Endothelial cell of umbilical vein (primary cell): ENCODE results near the gene SPOP. TPM values are rescaled to one million over a fixed set of nuclear protein-coding genes. Genes with fewer than 3 reads are reported as not detected.

Experiments
- BruUV-seq: library from RNA; stranded (reverse); fragments of 400-500 nt; replicated peaks from 2 replicates; lab custom pipeline; 2021; lab: Mats Ljungman, UMichigan
- CTCF ChIA-PET: fragments of 300-600, 350-600 bp; sonication (Branson Sonifier 250); formaldehyde crosslinking; loops from one replicate; lab custom pipeline; 2021; ENCODE audit warnings: antibody characterized with exemption, inconsistent platforms; lab: Charles Lee
- POLR2A ChIA-PET: fragments of 300-600, 350-600 bp; sonication (Branson Sonifier 250); formaldehyde crosslinking; loops from one replicate; lab custom pipeline; 2021; ENCODE audit warnings: antibody characterized with exemption, inconsistent platforms; lab: Charles Lee
- DNase-seq: peaks from one replicate; pipeline ENCODE4 v3.0.0-alpha.2; 2011; ENCODE audit warnings: low read depth, low spot score
- FAIRE-seq: peaks from 2 replicates; lab custom pipeline; 2011; peaks lifted over from hg19 to GRCh38; lab: Jason Lieb, UNC
- H2AFZ ChIP-seq: 2 replicates; pipeline ENCODE4 v1.6.0; 2012; ENCODE audit warnings: low read depth, low read length, control low read depth, inconsistent platforms
- H3K27ac ChIP-seq: 2 replicates; pipeline ENCODE4 v1.5.1; 2011; ENCODE audit warnings: low read depth, mild to moderate bottlenecking, control low read depth, low read length, moderate library complexity; ENCODE audit not compliant: insufficient read depth
- H3K27me3 ChIP-seq, 2 experiments: 2 replicates each; pipeline versions ENCODE4 v1.6.0 to v1.6.1; 2011; ENCODE audit warnings: low read length in 2 of 2, mixed read lengths in 1 of 2; ENCODE audit not compliant: control insufficient read depth in 2 of 2, insufficient read depth in 2 of 2
- H3K36me3 ChIP-seq, 2 experiments: 2 replicates in 1 of 2; 3 replicates in 1 of 2; pipeline ENCODE4 v1.5.1; 2011; ENCODE audit warnings: low read length in 2 of 2, mild to moderate bottlenecking in 1 of 2, moderate library complexity in 1 of 2; ENCODE audit not compliant: control insufficient read depth in 2 of 2, insufficient read depth in 2 of 2; ENCODE audit errors: extremely low read depth in 1 of 2
- H3K4me1 ChIP-seq: 3 replicates; pipeline ENCODE4 v1.5.1; 2011; ENCODE audit warnings: mild to moderate bottlenecking, low read length; ENCODE audit not compliant: control insufficient read depth, insufficient read depth; ENCODE audit errors: extremely low read depth
- H3K4me2 ChIP-seq: 2 replicates; pipeline ENCODE4 v1.6.1; 2011; ENCODE audit warnings: low read length, control low read depth, mixed read lengths; ENCODE audit not compliant: insufficient read depth
- H3K4me3 ChIP-seq, 3 experiments: fragments of 200-600 bp in 1 of 3; sonication (generic), shearing (Covaris generic) in 1 of 3; replicated peaks in 1 of 3; 2 replicates each; pipeline ENCODE4 v1.5.1; 2011 to 2016; ENCODE audit warnings: control low read depth in 3 of 3, low read length in 3 of 3, mild to moderate bottlenecking in 2 of 3, inconsistent platforms in 1 of 3, low read depth in 1 of 3, moderate library complexity in 1 of 3; ENCODE audit not compliant: insufficient read depth in 1 of 3
- H3K79me2 ChIP-seq: 2 replicates; pipeline ENCODE4 v1.6.0; 2012; ENCODE audit warnings: low read length, inconsistent platforms; ENCODE audit not compliant: control insufficient read depth, insufficient read depth
- H3K9ac ChIP-seq: replicated peaks from 2 replicates; pipeline ENCODE3; 2011; ENCODE audit warnings: low read length, control low read depth; ENCODE audit not compliant: insufficient read depth; ENCODE audit errors: extremely low read depth
- H3K9me1 ChIP-seq: replicated peaks from 3 replicates; pipeline ENCODE4 v1.6.0; 2011; ENCODE audit warnings: mild to moderate bottlenecking, low read length; ENCODE audit not compliant: control insufficient read depth, insufficient read depth; ENCODE audit errors: extremely low read depth
- H3K9me3 ChIP-seq: replicated peaks from 2 replicates; pipeline ENCODE4 v1.5.1; 2012; ENCODE audit warnings: low read length, inconsistent platforms; ENCODE audit not compliant: control insufficient read depth, insufficient read depth
- H4K20me1 ChIP-seq: replicated peaks from 2 replicates; pipeline ENCODE3; 2011; ENCODE audit warnings: mild to moderate bottlenecking, low read length; ENCODE audit not compliant: control insufficient read depth, insufficient read depth; ENCODE audit errors: extremely low read depth
- EZH2 ChIP-seq: IDR thresholded peaks from 2 replicates; pipeline ENCODE4 v1.6.1; 2012; ENCODE audit warnings: borderline replicate concordance, low read depth, mild to moderate bottlenecking, moderate library complexity, low read length, inconsistent platforms; ENCODE audit not compliant: severe bottlenecking
- FOS ChIP-seq: IDR thresholded peaks from 2 replicates; pipeline ENCODE4 v1.6.1; 2011; ENCODE audit warnings: mild to moderate bottlenecking, low read length, moderate library complexity, borderline replicate concordance; ENCODE audit not compliant: insufficient read depth
- GATA2 ChIP-seq: IDR thresholded peaks from 2 replicates; pipeline ENCODE4 v1.7.0; 2011; ENCODE audit warnings: low read depth, mild to moderate bottlenecking, moderate library complexity, mixed read lengths, low read length; ENCODE audit not compliant: insufficient read length, insufficient read depth
- JUN ChIP-seq: IDR thresholded peaks from 2 replicates; pipeline ENCODE4 v1.6.1; 2011; ENCODE audit warnings: borderline replicate concordance, low read depth; ENCODE audit not compliant: insufficient read length, insufficient read depth
- MYC ChIP-seq: IDR thresholded peaks from one replicate; pipeline ENCODE4 v1.6.1; 2011; ENCODE audit warnings: mild to moderate bottlenecking, low read depth, low read length
- POLR2A ChIP-seq: IDR thresholded peaks from 2 replicates; pipeline ENCODE4 v1.6.1; 2012; ENCODE audit warnings: low read depth, mild to moderate bottlenecking, control low read depth, low read length
- POLR2AphosphoS5 ChIP-seq: IDR thresholded peaks from 2 replicates; pipeline ENCODE4 v1.6.1; 2012; ENCODE audit warnings: low read depth, mild to moderate bottlenecking, control low read depth, low read length, moderate library complexity; ENCODE audit not compliant: insufficient read depth
- dilution Hi-C: fragments of 300-500 bp; cut with MboI; formaldehyde crosslinking; loops from one replicate; pipeline ENCODE4 v1.15.0; 2019; ENCODE audit warnings: low sequenced_read_pairs; ENCODE audit not compliant: extremely low pct_ligation_motif_present
- intact Hi-C: fragments of 100-400 bp; cut with micrococcal nuclease; formaldehyde crosslinking; loops from one replicate; pipeline ENCODE4 v1.10.0; 2022
- polyA plus RNA-seq, 4 experiments: library from polyadenylated mRNA; depleted of rRNA in 3 of 4; stranded (reverse) in 3 of 4; unstranded in 1 of 4; fragments of >200 nt; gene quantifications; 2 replicates each; pipeline versions ENCODE4 v1.2.1 to v1.2.3, GENCODE V29; 2011 to 2012; ENCODE audit warnings: missing spikeins in 1 of 4
- total RNA-seq: library from RNA; stranded (reverse); gene quantifications from 2 replicates; pipeline ENCODE4 v1.2.3, GENCODE V29; 2021
- TF ChIP-seq, protein P1 (sequence below): IDR thresholded peaks from 2 replicates; pipeline ENCODE4 v1.6.1; 2011; ENCODE audit not compliant: insufficient read depth, insufficient read length
- TF ChIP-seq, protein P2 (sequence below), 2 donors: IDR thresholded peaks; 1 replicate in 1 of 2; 2 replicates in 1 of 2; pipeline ENCODE4 v1.5.1; 2011; ENCODE audit warnings: low read length in 2 of 2, mild to moderate bottlenecking in 2 of 2, moderate library complexity in 2 of 2, control low read depth in 1 of 2, inconsistent platforms in 1 of 2, low read depth in 1 of 2; ENCODE audit not compliant: insufficient read depth in 1 of 2; ENCODE audit errors: extremely low read depth in 1 of 2

The SPOP gene
- total and polyA plus RNA-seq, 2 donors (not counting 3 experiments of a cell fraction or from before 2014, with no cell fraction given): 46.9 to 61.0 TPM

DNA sequence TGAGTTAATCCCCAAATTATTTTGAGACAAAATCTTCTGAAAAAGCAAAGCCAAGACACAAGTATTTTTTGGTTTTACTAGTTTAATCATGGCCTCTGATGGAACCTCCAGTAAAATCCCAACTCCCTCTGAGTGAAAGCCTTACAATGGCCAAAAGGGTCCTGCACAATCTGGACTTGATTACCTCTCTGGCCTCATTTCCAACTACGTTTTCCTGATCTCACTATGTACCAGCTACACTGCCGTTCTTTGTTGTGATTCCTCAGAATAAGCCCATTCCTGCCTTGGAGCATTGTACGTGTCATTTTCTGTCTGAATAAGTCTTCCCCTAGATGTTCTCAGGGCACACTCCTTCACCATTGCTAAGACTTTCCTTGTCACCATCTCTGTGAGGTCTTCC is 37.3 kb downstream of the SPOP start:
- H4K20me1 ChIP-seq: no peaks in the 10 kb centered on the region
- H3K4me3 ChIP-seq: no peak overlapping the region
- FAIRE-seq: no peak
- DNase-seq: no peak
- TF ChIP-seq EZH2 (no peak), MYC (no peak), POLR2AphosphoS5 (no peak), JUN (no peak), GATA2 (no peak), FOS (no peak), POLR2A (no peak)
- TF ChIP-seq, protein P1, sequence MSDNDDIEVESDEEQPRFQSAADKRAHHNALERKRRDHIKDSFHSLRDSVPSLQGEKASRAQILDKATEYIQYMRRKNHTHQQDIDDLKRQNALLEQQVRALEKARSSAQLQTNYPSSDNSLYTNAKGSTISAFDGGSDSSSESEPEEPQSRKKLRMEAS: no peak
- TF ChIP-seq, protein P2, sequence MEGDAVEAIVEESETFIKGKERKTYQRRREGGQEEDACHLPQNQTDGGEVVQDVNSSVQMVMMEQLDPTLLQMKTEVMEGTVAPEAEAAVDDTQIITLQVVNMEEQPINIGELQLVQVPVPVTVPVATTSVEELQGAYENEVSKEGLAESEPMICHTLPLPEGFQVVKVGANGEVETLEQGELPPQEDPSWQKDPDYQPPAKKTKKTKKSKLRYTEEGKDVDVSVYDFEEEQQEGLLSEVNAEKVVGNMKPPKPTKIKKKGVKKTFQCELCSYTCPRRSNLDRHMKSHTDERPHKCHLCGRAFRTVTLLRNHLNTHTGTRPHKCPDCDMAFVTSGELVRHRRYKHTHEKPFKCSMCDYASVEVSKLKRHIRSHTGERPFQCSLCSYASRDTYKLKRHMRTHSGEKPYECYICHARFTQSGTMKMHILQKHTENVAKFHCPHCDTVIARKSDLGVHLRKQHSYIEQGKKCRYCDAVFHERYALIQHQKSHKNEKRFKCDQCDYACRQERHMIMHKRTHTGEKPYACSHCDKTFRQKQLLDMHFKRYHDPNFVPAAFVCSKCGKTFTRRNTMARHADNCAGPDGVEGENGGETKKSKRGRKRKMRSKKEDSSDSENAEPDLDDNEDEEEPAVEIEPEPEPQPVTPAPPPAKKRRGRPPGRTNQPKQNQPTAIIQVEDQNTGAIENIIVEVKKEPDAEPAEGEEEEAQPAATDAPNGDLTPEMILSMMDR (IDR thresholded peaks at IDR 0.05; ENCODE audit: extremely low read depth in 1 of 2, insufficient read depth in 1 of 2, low read depth in 1 of 2, low read length in 2 of 2): no peak
- no TSS peak for BruUV-seq
- POLR2A ChIA-PET: no interaction called here
- H3K79me2 ChIP-seq: peaks cover 27% of the 10 kb centered on the region
- dilution Hi-C loops: no loop called here
- H3K9me3 ChIP-seq: no peaks in the 10 kb centered on the region
- no peaks in the 10 kb centered on the region for H3K9me1 ChIP-seq
- CTCF ChIA-PET: no interaction called here
- H2AFZ ChIP-seq: no peak overlapping the region
- H3K9ac ChIP-seq: no peak overlapping the region
- H3K4me2 ChIP-seq: no peak overlapping the region
- H3K27ac ChIP-seq: no peak overlapping the region
- H3K27me3 ChIP-seq: no peaks in the 10 kb centered on the region
- intact Hi-C loops: no loop called here
- peaks cover 17% of the 10 kb centered on the region for H3K4me1 ChIP-seq
- H3K36me3 ChIP-seq: no peaks in the 10 kb centered on the region
